Body of pancreas (tissue), 4 donors: ENCODE measurements around the gene TGIF2.

ENCODE experiments used
- POLR2A ChIP-seq, 3 donors: fragments of 450-650 bp; IDR thresholded peaks; one replicate each; pipeline ENCODE4 v1.6.1; 2016; ENCODE audit warnings: antibody characterized with exemption in 3 of 3, mild to moderate bottlenecking in 2 of 3
- TF ChIP-seq, protein P1 (sequence below), 7 experiments: fragments of 450-650 bp in 4 of 7; fragments of 200-600 bp in 3 of 7; sonication (generic) in 3 of 7; IDR thresholded peaks; one replicate each; pipeline ENCODE4 v1.5.1; 2016 to 2019; ENCODE audit warnings: antibody characterized with exemption in 7 of 7

DNA sequence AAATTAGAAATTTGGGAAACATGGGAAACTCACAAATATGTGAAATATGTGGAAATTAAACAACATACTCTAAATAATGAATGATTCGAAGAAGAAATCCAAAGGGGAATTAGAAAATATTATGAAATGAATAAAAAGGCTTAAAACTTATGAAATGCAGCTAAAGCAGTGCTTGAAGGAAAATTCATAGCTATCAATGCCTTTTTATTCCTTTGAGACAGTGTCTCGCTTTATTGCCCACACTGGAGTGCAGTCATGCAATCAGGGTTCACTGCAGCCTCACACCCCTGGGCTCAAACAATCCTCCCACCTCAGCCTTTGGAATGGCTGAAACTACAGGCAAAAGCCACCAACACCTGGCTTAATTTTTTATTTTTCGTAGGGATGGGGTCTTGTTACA, 7.9 kb upstream of the TGIF2 start:
- TF ChIP-seq POLR2A (IDR thresholded peaks at IDR 0.05): no peak
- TF ChIP-seq, protein P1, sequence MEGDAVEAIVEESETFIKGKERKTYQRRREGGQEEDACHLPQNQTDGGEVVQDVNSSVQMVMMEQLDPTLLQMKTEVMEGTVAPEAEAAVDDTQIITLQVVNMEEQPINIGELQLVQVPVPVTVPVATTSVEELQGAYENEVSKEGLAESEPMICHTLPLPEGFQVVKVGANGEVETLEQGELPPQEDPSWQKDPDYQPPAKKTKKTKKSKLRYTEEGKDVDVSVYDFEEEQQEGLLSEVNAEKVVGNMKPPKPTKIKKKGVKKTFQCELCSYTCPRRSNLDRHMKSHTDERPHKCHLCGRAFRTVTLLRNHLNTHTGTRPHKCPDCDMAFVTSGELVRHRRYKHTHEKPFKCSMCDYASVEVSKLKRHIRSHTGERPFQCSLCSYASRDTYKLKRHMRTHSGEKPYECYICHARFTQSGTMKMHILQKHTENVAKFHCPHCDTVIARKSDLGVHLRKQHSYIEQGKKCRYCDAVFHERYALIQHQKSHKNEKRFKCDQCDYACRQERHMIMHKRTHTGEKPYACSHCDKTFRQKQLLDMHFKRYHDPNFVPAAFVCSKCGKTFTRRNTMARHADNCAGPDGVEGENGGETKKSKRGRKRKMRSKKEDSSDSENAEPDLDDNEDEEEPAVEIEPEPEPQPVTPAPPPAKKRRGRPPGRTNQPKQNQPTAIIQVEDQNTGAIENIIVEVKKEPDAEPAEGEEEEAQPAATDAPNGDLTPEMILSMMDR (IDR thresholded peaks at IDR 0.05): no peak
